WI38 (cell line): ENCODE measurements around the gene NCF4.

ENCODE experiments used
- H3K4me3 ChIP-seq: 2 replicates; pipeline ENCODE4 v1.5.1; 2011; ENCODE audit warnings: low read depth, mild to moderate bottlenecking, control low read depth, low read length
- CTCF ChIP-seq: IDR thresholded peaks from 2 replicates; pipeline ENCODE4 v1.5.1; 2012; ENCODE audit warnings: low read depth, mild to moderate bottlenecking, control low read depth, low read length

The NCF4 gene

DNA sequence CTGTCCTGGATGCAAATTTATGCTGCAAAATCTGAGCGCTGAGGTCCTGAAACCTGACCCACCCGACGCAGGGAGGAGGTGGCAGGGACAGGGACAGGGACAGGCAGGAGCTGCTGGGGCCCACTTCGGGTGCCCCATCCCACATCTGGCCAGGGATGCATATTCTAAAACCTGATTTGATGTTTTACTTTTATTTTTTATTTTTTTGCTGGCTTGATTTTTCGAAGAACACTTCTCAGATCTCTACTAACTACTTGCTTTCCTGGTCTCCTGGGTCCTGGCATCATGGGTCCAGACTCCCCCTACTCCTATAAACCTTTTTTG lies 43.3 kb upstream of the NCF4 start:
- TF ChIP-seq CTCF: no peak
- H3K4me3 ChIP-seq: no peak overlapping the region

- no peak for TF ChIP-seq CTCF
- H3K4me3 ChIP-seq: no peak overlapping the region
Measured at GRCh38 chr22:36818010-36818642, 42.7 kb upstream of the NCF4 start.

GRCh38 chr22:36819112-36819511 lies 41.7 kb upstream of the NCF4 start:
- no peak for TF ChIP-seq CTCF
- H3K4me3 ChIP-seq: no peak overlapping the region

- no peak overlapping the region for H3K4me3 ChIP-seq
- TF ChIP-seq CTCF: no peak
Measured at GRCh38 chr22:36822581-36822980, 38.2 kb upstream of the NCF4 start.

DNA sequence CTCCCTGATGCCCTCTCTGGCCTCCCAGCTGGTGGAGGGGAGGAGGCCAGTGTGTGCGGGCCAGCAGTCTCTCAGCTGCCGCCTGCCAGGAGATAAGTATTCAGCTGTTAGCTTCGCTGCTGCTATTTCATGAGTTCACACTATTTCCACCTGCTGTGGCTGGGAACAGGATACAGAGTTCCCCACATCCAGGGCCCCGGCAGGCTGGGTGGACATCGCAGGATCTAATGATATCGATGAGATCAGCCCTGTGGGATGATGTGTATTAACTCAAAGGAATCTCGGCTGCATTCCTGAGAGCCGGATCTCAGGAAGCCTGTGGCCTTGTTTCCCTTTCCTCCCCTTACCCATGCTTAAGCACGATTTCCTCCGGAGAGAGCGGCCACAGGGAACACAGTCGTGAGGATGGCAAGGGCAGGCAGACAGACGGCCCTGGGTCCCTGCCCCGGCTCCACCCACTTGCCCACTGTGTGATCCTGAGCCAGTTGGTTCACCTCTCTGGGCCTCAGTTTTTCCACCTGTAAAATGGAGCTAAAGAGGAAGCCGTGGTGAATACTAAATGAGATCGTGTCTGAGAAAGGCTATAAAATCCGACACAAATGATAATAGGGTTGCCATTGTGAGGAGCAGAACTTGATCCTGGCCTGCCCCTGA lies 37.5 kb upstream of the NCF4 start:
- no peak overlapping the region for H3K4me3 ChIP-seq
- no peak for TF ChIP-seq CTCF

- no peak for TF ChIP-seq CTCF
Measured at GRCh38 chr22:36824655-36825054, 36.2 kb upstream of the NCF4 start.

DNA sequence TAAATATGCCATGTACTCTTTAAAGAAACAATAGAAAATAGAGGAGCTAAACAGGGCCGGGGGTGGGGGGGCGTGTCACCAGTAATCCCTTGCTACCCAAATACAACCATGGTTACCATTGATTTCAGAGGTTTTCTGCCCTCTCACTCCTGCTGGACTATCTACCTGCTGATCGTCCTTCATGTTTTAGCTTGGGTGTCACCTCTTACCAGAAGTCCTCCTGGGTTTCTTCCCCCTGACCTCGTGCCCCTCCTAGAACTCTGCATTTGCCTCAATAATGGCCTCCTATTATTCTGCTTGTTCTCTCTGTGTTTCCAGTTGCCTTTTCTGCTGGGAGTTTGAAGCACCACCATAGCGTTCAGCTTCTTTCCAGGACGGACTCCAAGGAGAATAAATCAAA lies 34.5 kb upstream of the NCF4 start:
- no peak overlapping the region for H3K4me3 ChIP-seq
- TF ChIP-seq CTCF: no peak

More at GRCh38 chr22:36824655-36825054, 36.2 kb upstream of the NCF4 start:
- no peak overlapping the region for H3K4me3 ChIP-seq
